CD4-positive, alpha-beta T cell treated with Interferon gamma for 1 hour (primary cell): Measurements from ENCODE around the gene TUBG1.
"Not testable (repeated sequence)": the region's sequence is repeated elsewhere in the genome, so short reads cannot be mapped to it uniquely, and the experiment has no call there.

ENCODE experiments used
- DNase-seq: peaks from one replicate; pipeline ENCODE4 v3.0.0-alpha.2; 2020

TUBG1 gene

GRCh38 chr17:42579794-42580551, 29.5 kb upstream of the TUBG1 start:
- DNase-seq: no peak

- no peak for DNase-seq
Observed at GRCh38 chr17:42581744-42582270, 27.7 kb upstream of the TUBG1 start.

- peak; percentile 1 for DNase-seq
Observed at GRCh38 chr17:42584880-42585279, 24.6 kb upstream of the TUBG1 start.

- no peak for DNase-seq
Observed at GRCh38 chr17:42585353-42585752, 24.1 kb upstream of the TUBG1 start.

GRCh38 chr17:42586514-42587230, 22.8 kb upstream of the TUBG1 start:
- DNase-seq: no peak

GRCh38 chr17:42590886-42591285, 18.6 kb upstream of the TUBG1 start:
- no peak for DNase-seq

- DNase-seq: no peak
Observed at GRCh38 chr17:42591411-42591810, 18.1 kb upstream of the TUBG1 start.

GRCh38 chr17:42596386-42596785, 13.1 kb upstream of the TUBG1 start:
- no peak for DNase-seq

GRCh38 chr17:42598905-42599304, 10.6 kb upstream of the TUBG1 start:
- no peak for DNase-seq

- DNase-seq: no peak
Observed at GRCh38 chr17:42603318-42603717, 6.2 kb upstream of the TUBG1 start.

GRCh38 chr17:42607769-42608168, 1.7 kb upstream of the TUBG1 start:
- DNase-seq: no peak

GRCh38 chr17:42608305-42609181, 940 bp upstream of the TUBG1 start:
- DNase-seq: no peak

- not testable (repeated sequence) for DNase-seq
Observed at GRCh38 chr17:42609814-42610801, 625 bp downstream of the TUBG1 start.

GRCh38 chr17:42612013-42612412, 2.5 kb downstream of the TUBG1 start:
- DNase-seq: no peak

GRCh38 chr17:42613699-42614295, 4.3 kb downstream of the TUBG1 start:
- DNase-seq: no peak

- DNase-seq: no peak
Observed at GRCh38 chr17:42617956-42618431, 8.5 kb downstream of the TUBG1 start.

- DNase-seq: no peak
Observed at GRCh38 chr17:42618442-42619150, 9.1 kb downstream of the TUBG1 start.

GRCh38 chr17:42621987-42622386, 12.5 kb downstream of the TUBG1 start:
- not testable (repeated sequence) for DNase-seq

- DNase-seq: no peak
Observed at GRCh38 chr17:42623271-42623670, 13.8 kb downstream of the TUBG1 start.

GRCh38 chr17:42623732-42624596, 14.5 kb downstream of the TUBG1 start:
- no peak for DNase-seq
